HG03135 (cell line): ENCODE data around the gene ITPRIP.

Experiments
- ATAC-seq: cut with Tn5 transposase; IDR thresholded peaks from one replicate; pipeline ENCODE4 v1.9.1; 2021; ENCODE audit warnings: mild to moderate bottlenecking, moderate library complexity; ENCODE audit not compliant: unreplicated experiment

The ITPRIP gene

GRCh38 chr10:104309980-104310978 is 28.0 kb downstream of the ITPRIP start:
- ATAC-seq: no peak

DNA sequence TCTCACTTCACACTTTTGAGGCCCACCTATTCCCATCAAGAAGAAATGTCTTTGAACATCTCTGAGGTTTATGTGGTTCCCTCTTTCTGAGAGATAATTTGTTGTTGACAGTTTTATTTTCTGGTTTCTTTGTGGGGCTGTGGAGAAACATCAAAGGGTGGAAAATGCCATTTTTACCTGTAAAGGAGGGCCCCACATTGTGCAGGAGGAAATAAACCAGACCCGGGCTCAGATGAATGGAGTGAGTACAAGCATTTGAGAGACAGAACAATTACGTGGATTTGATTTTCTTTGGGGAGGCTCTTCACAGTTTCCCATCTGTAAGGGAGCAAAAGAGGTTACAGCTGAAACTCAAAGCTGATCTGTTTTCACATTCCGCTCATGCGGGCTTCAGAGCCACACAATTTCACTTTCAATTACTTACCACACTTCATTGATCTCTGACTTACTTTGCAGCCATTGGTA is 29.8 kb downstream of the ITPRIP start:
- peak; percentile 71 for ATAC-seq

DNA sequence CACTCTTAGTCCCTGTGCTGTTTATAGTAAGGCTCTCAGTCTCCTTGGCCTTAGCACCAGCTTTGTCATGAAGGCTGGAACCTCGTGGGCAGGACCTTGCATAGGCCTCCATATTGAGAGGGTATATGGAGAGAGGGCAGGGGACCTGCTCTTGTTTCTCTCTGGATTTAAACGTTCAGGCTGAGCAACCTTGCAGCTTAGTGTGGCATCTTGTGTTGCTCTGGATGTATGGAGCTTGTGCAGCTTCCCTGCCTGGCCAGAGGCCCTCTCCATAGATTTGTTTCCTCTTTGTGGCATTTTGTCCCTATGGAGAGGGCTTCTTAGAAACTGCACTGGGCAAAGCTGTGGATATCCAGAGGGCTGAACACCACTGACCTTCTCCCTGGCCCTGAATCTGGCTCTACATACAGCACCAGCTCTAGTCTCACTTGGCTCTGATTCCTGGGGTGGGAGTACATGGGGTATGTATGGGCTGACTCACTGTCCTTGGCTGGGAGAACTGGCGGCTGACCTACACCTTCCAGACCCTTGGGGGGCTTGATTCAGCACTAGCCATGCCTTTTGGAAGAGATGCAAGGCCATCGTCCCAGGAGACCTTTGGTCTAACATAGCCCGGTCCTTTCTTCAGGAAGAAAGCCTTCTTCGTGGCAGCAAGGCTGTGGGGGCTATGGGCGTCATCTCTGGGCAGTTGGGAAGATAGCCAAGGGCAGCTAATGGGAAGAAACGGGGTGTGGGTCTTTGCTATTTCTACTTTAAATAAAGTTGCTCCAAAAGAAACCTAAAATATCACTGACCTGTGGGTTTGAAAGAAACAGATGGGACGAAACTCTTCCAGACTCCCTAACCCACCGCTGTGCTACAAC is 30.5 kb downstream of the ITPRIP start:
- ATAC-seq: no peak

- no peak for ATAC-seq
Measured at GRCh38 chr10:104306897-104307296, 31.4 kb downstream of the ITPRIP start.

GRCh38 chr10:104304927-104305326 is 33.3 kb downstream of the ITPRIP start:
- ATAC-seq: no peak

DNA sequence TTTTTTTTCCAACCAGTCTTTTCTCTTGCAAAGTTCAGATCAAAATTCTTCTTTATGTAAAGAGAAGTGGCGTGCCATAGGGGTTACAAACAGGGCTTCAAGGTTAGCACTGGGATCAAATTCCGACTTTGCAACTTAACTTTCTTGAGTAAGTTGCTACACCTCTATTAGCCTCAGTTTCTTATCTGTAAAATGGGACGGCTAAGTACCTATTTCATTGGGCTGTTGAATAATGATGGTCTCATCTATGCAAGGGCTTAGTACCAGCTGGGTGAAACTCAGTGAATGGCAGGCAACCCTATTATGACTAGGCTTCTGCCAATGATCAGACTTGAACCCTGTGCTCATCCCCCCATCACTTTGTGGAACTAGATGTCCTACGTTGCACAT is 33.9 kb downstream of the ITPRIP start:
- no peak for ATAC-seq

GRCh38 chr10:104303594-104304355 is 34.5 kb downstream of the ITPRIP start:
- no peak for ATAC-seq

- no peak for ATAC-seq
Measured at GRCh38 chr10:104301907-104302690, 36.2 kb downstream of the ITPRIP start.

- ATAC-seq: no peak
Measured at GRCh38 chr10:104300736-104301292, 37.5 kb downstream of the ITPRIP start.

- ATAC-seq: no peak
Measured at GRCh38 chr10:104300002-104300735, 38.1 kb downstream of the ITPRIP start.

- no peak for ATAC-seq
Measured at GRCh38 chr10:104299031-104299904, 39.0 kb downstream of the ITPRIP start.

DNA sequence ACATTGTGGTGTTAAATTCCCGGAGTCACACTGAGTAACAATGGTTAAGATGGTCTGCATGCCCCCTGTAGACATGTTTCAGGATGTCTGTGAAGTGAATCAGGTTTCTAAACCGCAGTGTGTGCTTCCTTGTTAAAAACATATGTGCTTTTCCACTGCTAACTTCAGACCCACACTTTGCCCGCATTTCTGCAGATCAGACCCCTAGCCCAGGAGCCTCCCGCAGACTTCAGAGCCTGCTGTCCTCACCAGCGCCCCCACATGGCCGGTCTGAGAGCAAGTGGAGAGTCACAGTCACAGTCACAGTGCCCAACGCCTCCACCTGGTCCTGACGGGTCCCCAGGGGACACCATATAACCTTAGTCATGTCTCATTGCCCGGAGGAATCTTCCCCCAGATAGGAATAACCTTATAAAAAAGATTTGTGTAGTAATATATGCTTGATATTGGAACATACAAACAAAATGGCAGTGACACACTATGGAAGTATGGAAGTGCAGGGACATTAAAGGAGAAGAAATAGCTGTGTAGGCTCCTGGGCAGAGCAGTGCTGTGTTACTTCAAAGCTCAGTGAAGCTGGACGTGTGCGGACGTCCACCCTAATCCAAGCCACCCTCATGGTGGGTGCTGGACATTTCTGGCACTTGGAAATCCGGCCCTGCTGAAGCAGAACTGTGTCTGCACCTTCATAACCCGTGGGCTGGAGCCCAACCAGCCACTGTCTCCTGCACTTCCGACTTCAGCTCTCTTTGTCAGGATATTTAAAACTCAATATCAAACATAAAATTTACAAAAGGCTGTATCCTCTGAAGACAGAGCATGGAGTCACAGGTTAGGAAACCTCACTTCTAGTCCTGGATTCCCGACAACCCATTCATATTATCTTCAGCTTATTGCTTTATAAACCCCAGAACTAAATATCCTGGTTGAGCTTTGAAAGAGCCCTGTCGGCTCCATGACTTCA is 40.3 kb downstream of the ITPRIP start:
- no peak for ATAC-seq

DNA sequence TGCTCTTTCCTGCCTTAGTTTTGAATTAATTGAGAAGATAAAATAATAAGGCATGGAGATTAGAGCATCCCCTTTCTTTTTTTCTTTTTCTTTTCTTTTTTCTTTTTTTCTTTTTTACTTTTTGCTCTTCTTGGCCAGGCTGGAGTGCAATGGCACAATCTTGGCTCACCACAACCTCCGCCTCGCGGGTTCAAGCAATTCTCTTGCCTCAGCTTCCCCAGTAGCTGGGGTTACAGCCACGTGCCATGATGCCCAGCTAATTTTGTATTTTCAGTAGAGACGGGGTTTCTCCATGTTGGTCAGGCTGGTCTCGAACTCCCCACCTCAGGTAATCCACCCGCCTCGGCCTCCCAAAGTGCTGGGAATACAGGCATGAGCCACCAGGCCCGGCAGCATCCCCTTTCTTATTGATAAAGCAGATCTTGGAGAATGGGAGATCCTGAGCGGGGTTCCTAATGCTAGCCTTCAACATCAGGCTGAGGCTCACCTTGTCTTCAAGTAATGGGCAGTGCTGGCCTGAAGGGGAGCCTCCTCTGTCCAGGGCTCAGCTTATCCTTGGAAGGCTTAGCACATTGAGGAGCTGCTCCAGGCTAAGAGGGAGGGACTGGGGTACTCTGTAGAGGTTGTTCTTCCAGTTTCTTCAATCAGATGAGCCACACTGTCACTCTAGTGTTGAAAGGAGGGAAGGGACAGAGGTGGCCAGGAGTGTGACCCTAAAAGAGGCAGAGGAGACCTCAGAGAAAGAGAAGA is 41.4 kb downstream of the ITPRIP start:
- no peak for ATAC-seq

DNA sequence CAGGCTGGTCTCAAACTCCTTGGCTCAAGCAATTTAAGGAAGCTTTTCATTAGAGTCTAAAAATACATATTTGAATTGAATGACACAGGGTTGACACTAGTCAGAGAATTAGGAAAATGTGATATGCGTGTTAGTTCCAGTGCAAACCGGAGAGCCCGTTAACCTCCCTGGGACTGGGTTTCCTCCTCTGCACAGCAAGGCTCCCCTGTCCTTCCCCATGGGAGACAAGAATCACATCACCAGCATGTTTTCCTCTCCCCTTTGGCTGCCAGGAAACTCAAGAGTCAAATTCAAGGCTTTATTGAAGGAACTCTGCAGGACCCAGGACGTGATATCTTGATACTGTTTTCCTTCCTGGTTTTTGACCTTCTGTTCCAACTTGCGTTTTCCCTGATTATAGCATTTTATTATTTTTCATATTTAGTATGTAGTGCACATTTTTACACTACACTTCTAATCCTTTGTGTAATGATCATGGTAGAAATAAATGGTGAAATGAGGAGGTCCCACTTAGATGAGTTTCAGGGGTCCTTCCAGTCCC is 44.4 kb downstream of the ITPRIP start:
- no peak for ATAC-seq

DNA sequence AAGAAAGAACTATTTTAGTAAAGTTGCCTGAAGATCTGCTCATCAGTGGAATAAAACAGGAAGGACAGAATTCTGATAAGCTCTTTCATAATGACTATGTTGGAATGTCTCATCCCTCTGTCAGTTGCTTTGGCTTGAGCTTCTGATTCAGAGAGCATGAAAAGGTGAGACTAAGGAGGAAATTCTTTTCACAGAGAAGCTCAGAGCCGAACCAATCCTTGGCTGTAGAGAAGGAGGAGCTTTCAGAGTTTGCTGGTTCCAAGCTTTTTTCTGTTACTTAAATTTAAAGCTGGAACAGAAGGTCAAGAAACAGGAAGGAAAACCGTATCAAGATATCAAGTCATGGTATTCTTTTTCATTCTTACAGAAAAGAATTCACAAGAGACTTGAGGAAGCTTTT is 45.3 kb downstream of the ITPRIP start:
- no peak for ATAC-seq

- peak; percentile 99 for ATAC-seq
Measured at GRCh38 chr10:104291439-104291951, 46.8 kb downstream of the ITPRIP start.
